SK-N-SH (cell line): ENCODE data around the gene UGT1A4. TPM values are rescaled to one million over a fixed set of nuclear protein-coding genes. Genes with fewer than 3 reads are reported as not detected.

Experiments used
- CTCF ChIA-PET: fragments of 300-600, 350-600 bp; formaldehyde crosslinking; extraction: SDS; loops from one replicate; lab custom pipeline; 2021; lab: Yijun Ruan, JAX
- POLR2A ChIA-PET: fragments of 350-600 bp; sonication (Branson Sonifier 250); formaldehyde crosslinking; extraction: SDS; loops from one replicate; lab custom pipeline; 2020; ENCODE audit warnings: antibody characterized with exemption, inconsistent platforms; lab: Yijun Ruan, JAX
- DNase-seq: peaks from one replicate; pipeline ENCODE4 v3.0.0; 2012
- H2AFZ ChIP-seq: fragments of 200-600 bp; sonication (generic); 2 replicates; pipeline ENCODE4 v1.8.1; 2016; ENCODE audit warnings: antibody characterized with exemption, mild to moderate bottlenecking, low read depth
- H3F3A ChIP-seq: fragments of 200-600 bp; sonication (generic); replicated peaks from 2 replicates; pipeline ENCODE3; 2016; ENCODE audit warnings: antibody characterized with exemption, mild to moderate bottlenecking; ENCODE audit not compliant: insufficient read depth
- H3K27ac ChIP-seq, 2 experiments: fragments of 200-500 bp in 1 of 2; fragments of 200-600 bp in 1 of 2; sonication (Bioruptor generic) in 1 of 2; sonication (generic), shearing (Covaris generic) in 1 of 2; 2 replicates each; pipeline versions ENCODE4 v1.5.1 to v1.6.1; 2014 to 2016; ENCODE audit warnings: low read depth in 2 of 2, inconsistent platforms in 1 of 2, low read length in 1 of 2, mild to moderate bottlenecking in 1 of 2, mixed read lengths in 1 of 2
- H3K27me3 ChIP-seq: fragments of 200-600 bp; sonication (generic), shearing (Covaris generic); 2 replicates; pipeline ENCODE4 v1.6.1; 2016; ENCODE audit warnings: mixed run types; ENCODE audit not compliant: insufficient read depth
- H3K36me3 ChIP-seq, 2 experiments: fragments of 200-500 bp in 1 of 2; fragments of 200-600 bp in 1 of 2; sonication (Bioruptor generic) in 1 of 2; sonication (generic) in 1 of 2; replicated peaks in 1 of 2; 2 replicates each; pipeline versions ENCODE3 to v1.5.1; 2014 to 2016; ENCODE audit warnings: low read length in 1 of 2, mild to moderate bottlenecking in 1 of 2; ENCODE audit not compliant: insufficient read depth in 2 of 2, control insufficient read depth in 1 of 2
- H3K4me1 ChIP-seq, 2 experiments: fragments of 200-500 bp in 1 of 2; fragments of 200-600 bp in 1 of 2; sonication (Bioruptor generic) in 1 of 2; sonication (generic), shearing (Covaris generic) in 1 of 2; 2 replicates each; pipeline versions ENCODE4 v1.5.1 to v1.6.1; 2014 to 2016; ENCODE audit warnings: low read depth in 1 of 2, low read length in 1 of 2, mixed run types in 1 of 2; ENCODE audit not compliant: insufficient read depth in 2 of 2, control insufficient read depth in 1 of 2
- H3K4me2 ChIP-seq: fragments of 200-600 bp; sonication (generic), shearing (Covaris generic); 2 replicates; pipeline ENCODE4 v1.6.1; 2017; ENCODE audit warnings: mixed run types
- H3K4me3 ChIP-seq, 2 experiments: fragments of 200-500 bp in 1 of 2; fragments of 200-600 bp in 1 of 2; sonication (Bioruptor generic) in 1 of 2; sonication (generic), shearing (Covaris generic) in 1 of 2; 2 replicates each; pipeline versions ENCODE4 v1.5.1 to v1.8.1; 2014 to 2016; ENCODE audit warnings: low read depth in 2 of 2, inconsistent platforms in 1 of 2, low read length in 1 of 2, mild to moderate bottlenecking in 1 of 2, mixed read lengths in 1 of 2, moderate library complexity in 1 of 2
- H3K79me2 ChIP-seq: fragments of 200-600 bp; sonication (generic); 2 replicates; pipeline ENCODE4 v1.8.1; 2017; ENCODE audit warnings: mild to moderate bottlenecking; ENCODE audit not compliant: insufficient read depth
- H3K9ac ChIP-seq: fragments of 200-600 bp; sonication (generic); 2 replicates; pipeline ENCODE4 v1.6.1; 2017; ENCODE audit warnings: mixed run types
- H3K9me2 ChIP-seq: fragments of 200-600 bp; sonication (generic); 2 replicates; pipeline ENCODE4 v1.6.1; 2017; ENCODE audit warnings: mixed run types
- H3K9me3 ChIP-seq: fragments of 200-600 bp; sonication (generic); 2 replicates; pipeline ENCODE4 v1.6.1; 2017; ENCODE audit warnings: mixed run types, mild to moderate bottlenecking, moderate library complexity
- H4K20me1 ChIP-seq: fragments of 200-600 bp; sonication (generic); 2 replicates; pipeline ENCODE4 v1.6.1; 2017; ENCODE audit warnings: mild to moderate bottlenecking, mixed run types; ENCODE audit not compliant: insufficient read depth
- EP300 ChIP-seq, 2 experiments: IDR thresholded peaks; 2 replicates each; pipeline versions ENCODE4 v1.4.0 to v1.6.1; 2012; ENCODE audit warnings: borderline replicate concordance in 1 of 2, low read depth in 1 of 2, low read length in 1 of 2
- EZH2phosphoT487 ChIP-seq: fragments of 200-600 bp; sonication (generic); IDR thresholded peaks from 2 replicates; pipeline ENCODE4 v1.6.1; 2017; ENCODE audit warnings: low read depth, mixed run types, mild to moderate bottlenecking, antibody characterized with exemption, moderate library complexity, borderline replicate concordance
- FOSL2 ChIP-seq: IDR thresholded peaks from 2 replicates; pipeline ENCODE4 v1.4.0; 2012; ENCODE audit warnings: low read depth, mild to moderate bottlenecking, moderate library complexity, borderline replicate concordance
- FOXM1 ChIP-seq: IDR thresholded peaks from 2 replicates; pipeline ENCODE4 v1.4.0; 2012; ENCODE audit warnings: low read depth, mild to moderate bottlenecking
- GABPA ChIP-seq: IDR thresholded peaks from 2 replicates; pipeline ENCODE4 v1.4.0; 2012; ENCODE audit warnings: low read depth, mild to moderate bottlenecking
- GATA2 ChIP-seq: sonication (generic); formaldehyde crosslinking; IDR thresholded peaks from 2 replicates; pipeline ENCODE4 v1.5.0; 2020; ENCODE audit warnings: mild to moderate bottlenecking, missing genetic modification reagents
- JUND ChIP-seq: IDR thresholded peaks from 2 replicates; pipeline ENCODE4 v1.4.0; 2012
- MXI1 ChIP-seq: IDR thresholded peaks from 2 replicates; pipeline ENCODE4 v1.6.1; 2012; ENCODE audit warnings: mild to moderate bottlenecking, low read depth, low read length, improper control_type of control experiment
- NFIC ChIP-seq: IDR thresholded peaks from 2 replicates; pipeline ENCODE4 v1.4.0; 2012; ENCODE audit warnings: borderline replicate concordance
- POLR2AphosphoS5 ChIP-seq: IDR thresholded peaks from 2 replicates; pipeline ENCODE4 v1.6.1; 2012; ENCODE audit warnings: low read depth, low read length
- RAD21 ChIP-seq: IDR thresholded peaks from 2 replicates; pipeline ENCODE4 v1.6.1; 2012; ENCODE audit warnings: mild to moderate bottlenecking, low read length
- RFX5 ChIP-seq: IDR thresholded peaks from 2 replicates; pipeline ENCODE4 v1.6.1; 2012; ENCODE audit warnings: mild to moderate bottlenecking, improper control_type of control experiment, low read length
- RXRA ChIP-seq: IDR thresholded peaks from 2 replicates; pipeline ENCODE4 v1.4.0; 2012; ENCODE audit warnings: low read depth, mild to moderate bottlenecking, borderline replicate concordance
- SIN3A ChIP-seq: IDR thresholded peaks from 2 replicates; pipeline ENCODE4 v1.6.1; 2012; ENCODE audit warnings: low read depth, mild to moderate bottlenecking, low read length, moderate library complexity, borderline replicate concordance
- TAF1 ChIP-seq: IDR thresholded peaks from 2 replicates; pipeline ENCODE4 v1.6.1; 2012; ENCODE audit warnings: low read depth, mild to moderate bottlenecking, low read length, moderate library complexity, borderline replicate concordance
- TCF12 ChIP-seq: IDR thresholded peaks from 2 replicates; pipeline ENCODE4 v1.4.0; 2012
- YY1 ChIP-seq: IDR thresholded peaks from 2 replicates; pipeline ENCODE4 v1.4.0; 2012; ENCODE audit warnings: low read depth, mild to moderate bottlenecking
- WGBS: methylation state at CpG from one replicate; pipeline ENCODE4 v1.1.6; 2017; ENCODE audit warnings: low lambda C conversion rate; 5-methylcytosine and 5-hydroxymethylcytosine counted together
- polyA plus RNA-seq, 3 experiments: library from polyadenylated mRNA; depleted of rRNA; stranded (reverse); fragments of >200 nt; gene quantifications; 2 replicates each; pipeline ENCODE4 v1.2.3, GENCODE V29; 2012
- TF ChIP-seq, protein P1 (sequence below): IDR thresholded peaks from 2 replicates; pipeline ENCODE4 v1.6.1; 2012; ENCODE audit warnings: mild to moderate bottlenecking, low read depth, low read length, moderate library complexity

UGT1A4 gene
- polyA plus RNA-seq, 1 of the 3 experiments (the other 2 are of a cell fraction) = not detected

DNA sequence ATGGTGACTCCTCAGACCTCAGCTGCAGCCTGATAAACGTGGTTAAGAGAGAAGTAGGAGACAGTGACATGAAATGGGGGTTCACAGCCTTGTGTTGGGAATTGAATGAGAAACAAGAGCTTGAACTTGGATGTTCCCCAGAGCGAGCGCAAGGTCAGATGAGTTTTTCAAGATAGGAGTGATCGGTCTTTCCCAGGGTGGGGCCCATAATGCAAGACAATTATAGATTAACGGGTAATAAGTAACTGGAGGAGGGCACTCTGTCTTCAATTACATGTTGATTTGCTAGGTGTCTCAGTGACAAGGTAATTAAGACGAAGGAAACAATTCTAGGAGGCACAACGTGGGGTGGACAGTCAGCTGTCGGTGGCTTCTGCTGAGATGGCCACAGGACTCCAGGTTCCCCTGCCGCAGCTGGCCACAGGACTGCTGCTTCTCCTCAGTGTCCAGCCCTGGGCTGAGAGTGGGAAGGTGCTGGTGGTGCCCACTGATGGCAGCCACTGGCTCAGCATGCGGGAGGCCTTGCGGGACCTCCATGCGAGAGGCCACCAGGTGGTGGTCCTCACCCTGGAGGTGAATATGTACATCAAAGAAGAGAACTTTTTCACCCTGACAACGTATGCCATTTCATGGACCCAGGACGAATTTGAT, 5.8 kb upstream of the UGT1A4 start, which contains the start of gene UGT1A5:
UGT1A5 (plus strand) TSS at position 297 of the 651 bp plus-strand sequence; CDS start at position 382, 85 bp downstream.
- Histone ChIP-seq H3K36me3 (no peaks in the 10 kb centered on the region), H3K9me3 (no peaks in the 10 kb centered on the region), H3F3A (peaks cover 2% of the 10 kb centered on the region), H3K4me2 (no peak within 1 kb of the TSS), H3K27me3 (no peaks in the 10 kb centered on the region; the same call in 1 of the 2 replicates), H3K27ac (no peak within 1 kb of the TSS), H3K4me3 (no peak within 1 kb of the TSS), H3K9me2 (no peaks in the 10 kb centered on the region), H3K4me1 (peaks cover 0 to 3% of the 10 kb centered on the region in 2 experiments; a peak in 2 of 4 replicates), H4K20me1 (no peaks in the 10 kb centered on the region), H2AFZ (no peak within 1 kb of the TSS), H3K79me2 (no peaks in the 10 kb centered on the region), H3K9ac (no peak within 1 kb of the TSS)
- DNase-seq = no peak
- 59% methylated on average over 9 of the region's 14 CpGs for WGBS
- CTCF ChIA-PET = interaction anchor here (0.9 to 2.4 kb wide), 5 partner anchors 15 to 268 kb away, joined by 3 to 12 read pairs (median 4); partner anchors contain the start of gene USP40
- no peak for TF ChIP-seq EP300 (IDR thresholded peaks at IDR 0.05; ENCODE audit: borderline replicate concordance in 1 of 2, low read depth in 1 of 2, low read length in 1 of 2)
- no peak for TF ChIP-seq GABPA
- TF ChIP-seq RFX5 = no peak
- TF ChIP-seq RXRA = no peak
- no peak for TF ChIP-seq NFIC
- no peak for TF ChIP-seq FOSL2
- TF ChIP-seq FOXM1 = no peak
- TF ChIP-seq MXI1 = no peak
- TF ChIP-seq POLR2AphosphoS5 = no peak
- TF ChIP-seq, protein P1, sequence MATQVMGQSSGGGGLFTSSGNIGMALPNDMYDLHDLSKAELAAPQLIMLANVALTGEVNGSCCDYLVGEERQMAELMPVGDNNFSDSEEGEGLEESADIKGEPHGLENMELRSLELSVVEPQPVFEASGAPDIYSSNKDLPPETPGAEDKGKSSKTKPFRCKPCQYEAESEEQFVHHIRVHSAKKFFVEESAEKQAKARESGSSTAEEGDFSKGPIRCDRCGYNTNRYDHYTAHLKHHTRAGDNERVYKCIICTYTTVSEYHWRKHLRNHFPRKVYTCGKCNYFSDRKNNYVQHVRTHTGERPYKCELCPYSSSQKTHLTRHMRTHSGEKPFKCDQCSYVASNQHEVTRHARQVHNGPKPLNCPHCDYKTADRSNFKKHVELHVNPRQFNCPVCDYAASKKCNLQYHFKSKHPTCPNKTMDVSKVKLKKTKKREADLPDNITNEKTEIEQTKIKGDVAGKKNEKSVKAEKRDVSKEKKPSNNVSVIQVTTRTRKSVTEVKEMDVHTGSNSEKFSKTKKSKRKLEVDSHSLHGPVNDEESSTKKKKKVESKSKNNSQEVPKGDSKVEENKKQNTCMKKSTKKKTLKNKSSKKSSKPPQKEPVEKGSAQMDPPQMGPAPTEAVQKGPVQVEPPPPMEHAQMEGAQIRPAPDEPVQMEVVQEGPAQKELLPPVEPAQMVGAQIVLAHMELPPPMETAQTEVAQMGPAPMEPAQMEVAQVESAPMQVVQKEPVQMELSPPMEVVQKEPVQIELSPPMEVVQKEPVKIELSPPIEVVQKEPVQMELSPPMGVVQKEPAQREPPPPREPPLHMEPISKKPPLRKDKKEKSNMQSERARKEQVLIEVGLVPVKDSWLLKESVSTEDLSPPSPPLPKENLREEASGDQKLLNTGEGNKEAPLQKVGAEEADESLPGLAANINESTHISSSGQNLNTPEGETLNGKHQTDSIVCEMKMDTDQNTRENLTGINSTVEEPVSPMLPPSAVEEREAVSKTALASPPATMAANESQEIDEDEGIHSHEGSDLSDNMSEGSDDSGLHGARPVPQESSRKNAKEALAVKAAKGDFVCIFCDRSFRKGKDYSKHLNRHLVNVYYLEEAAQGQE = no peak
- no peak for TF ChIP-seq RAD21
- TF ChIP-seq TCF12 = no peak
- TF ChIP-seq JUND = no peak
- TF ChIP-seq SIN3A = no peak
- no peak for TF ChIP-seq YY1
- no peak for TF ChIP-seq GATA2
- no peak for TF ChIP-seq TAF1
- TF ChIP-seq EZH2phosphoT487 = no peak
- POLR2A ChIA-PET = no interaction called here
